ENCODE results near the gene C1QB.

- TF ChIP-seq POLR2A (IDR thresholded peaks at IDR 0.05) = no peak
- TF ChIP-seq CTCF (IDR thresholded peaks at IDR 0.05) = no peak
- no peak for TF ChIP-seq EP300 (IDR thresholded peaks at IDR 0.05)
- no peak for TF ChIP-seq POLR2AphosphoS5 (IDR thresholded peaks at IDR 0.05)
Measured at GRCh38 chr1:22687191-22687590, 34.2 kb downstream of the C1QB start.

All from sigmoid colon (tissue), 4 donors.